ENCODE measurements around the gene PRKAG2. TPM values are rescaled to one million over a fixed set of nuclear protein-coding genes. Genes with fewer than 3 reads are reported as not detected.

PRKAG2 gene
- total RNA-seq, 4 donors from 2014 or later, result 38.8 to 94.4 (median 73.2) TPM

GRCh38 chr7:151852486-151853396 lies 24.2 kb downstream of the PRKAG2 start:
- Histone ChIP-seq H3K27ac (no peak overlapping the region), H3K4me3 (no peak overlapping the region), H3K4me1 (peaks cover 0 to 8% (median 0%) of the 10 kb centered on the region in 4 donors), H3K36me3 (no peaks in the 10 kb centered on the region), H3K27me3 (no peaks in the 10 kb centered on the region), H3K9me3 (no peaks in the 10 kb centered on the region)
- no peak for DNase-seq
- TF ChIP-seq POLR2A (IDR thresholded peaks at IDR 0.05), result no peak
- TF ChIP-seq, protein P1, sequence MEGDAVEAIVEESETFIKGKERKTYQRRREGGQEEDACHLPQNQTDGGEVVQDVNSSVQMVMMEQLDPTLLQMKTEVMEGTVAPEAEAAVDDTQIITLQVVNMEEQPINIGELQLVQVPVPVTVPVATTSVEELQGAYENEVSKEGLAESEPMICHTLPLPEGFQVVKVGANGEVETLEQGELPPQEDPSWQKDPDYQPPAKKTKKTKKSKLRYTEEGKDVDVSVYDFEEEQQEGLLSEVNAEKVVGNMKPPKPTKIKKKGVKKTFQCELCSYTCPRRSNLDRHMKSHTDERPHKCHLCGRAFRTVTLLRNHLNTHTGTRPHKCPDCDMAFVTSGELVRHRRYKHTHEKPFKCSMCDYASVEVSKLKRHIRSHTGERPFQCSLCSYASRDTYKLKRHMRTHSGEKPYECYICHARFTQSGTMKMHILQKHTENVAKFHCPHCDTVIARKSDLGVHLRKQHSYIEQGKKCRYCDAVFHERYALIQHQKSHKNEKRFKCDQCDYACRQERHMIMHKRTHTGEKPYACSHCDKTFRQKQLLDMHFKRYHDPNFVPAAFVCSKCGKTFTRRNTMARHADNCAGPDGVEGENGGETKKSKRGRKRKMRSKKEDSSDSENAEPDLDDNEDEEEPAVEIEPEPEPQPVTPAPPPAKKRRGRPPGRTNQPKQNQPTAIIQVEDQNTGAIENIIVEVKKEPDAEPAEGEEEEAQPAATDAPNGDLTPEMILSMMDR (IDR thresholded peaks at IDR 0.05), result no peak

DNA sequence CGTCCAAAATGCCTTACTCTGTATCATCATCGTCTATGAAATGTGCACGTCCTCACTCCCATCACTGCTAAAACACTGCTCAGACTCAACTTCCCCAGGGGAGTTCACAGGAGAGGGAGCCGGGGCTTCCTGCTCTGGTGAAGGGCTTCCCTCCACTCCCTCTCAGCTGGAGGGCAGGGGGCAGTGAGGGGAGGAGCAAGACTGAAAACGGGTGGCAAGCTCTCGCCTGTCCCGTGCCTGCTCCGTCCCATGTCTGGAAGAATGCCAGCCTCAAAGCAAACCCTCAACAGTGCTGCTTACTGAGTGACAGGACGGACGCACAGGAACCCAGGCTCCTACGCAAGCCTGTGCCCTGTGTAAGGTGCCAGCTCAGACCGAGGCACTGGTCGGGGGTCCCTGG lies 25.1 kb downstream of the PRKAG2 start:
- no peaks in the 10 kb centered on the region for H3K36me3 ChIP-seq
- TF ChIP-seq POLR2A (IDR thresholded peaks at IDR 0.05), result no peak
- TF ChIP-seq, protein P1 (IDR thresholded peaks at IDR 0.05), result no peak
- H3K9me3 ChIP-seq, result no peaks in the 10 kb centered on the region
- DNase-seq, result no peak
- peaks cover 0 to 8% (median 0%) of the 10 kb centered on the region in 4 donors for H3K4me1 ChIP-seq
- peak overlapping the region in 3 of 4 donors; percentile 15 to 43 (median 17) for H3K4me3 ChIP-seq
- H3K27me3 ChIP-seq, result no peaks in the 10 kb centered on the region
- H3K27ac ChIP-seq, result peak overlapping the region in 2 of 4 donors; percentile 13 to 69

DNA sequence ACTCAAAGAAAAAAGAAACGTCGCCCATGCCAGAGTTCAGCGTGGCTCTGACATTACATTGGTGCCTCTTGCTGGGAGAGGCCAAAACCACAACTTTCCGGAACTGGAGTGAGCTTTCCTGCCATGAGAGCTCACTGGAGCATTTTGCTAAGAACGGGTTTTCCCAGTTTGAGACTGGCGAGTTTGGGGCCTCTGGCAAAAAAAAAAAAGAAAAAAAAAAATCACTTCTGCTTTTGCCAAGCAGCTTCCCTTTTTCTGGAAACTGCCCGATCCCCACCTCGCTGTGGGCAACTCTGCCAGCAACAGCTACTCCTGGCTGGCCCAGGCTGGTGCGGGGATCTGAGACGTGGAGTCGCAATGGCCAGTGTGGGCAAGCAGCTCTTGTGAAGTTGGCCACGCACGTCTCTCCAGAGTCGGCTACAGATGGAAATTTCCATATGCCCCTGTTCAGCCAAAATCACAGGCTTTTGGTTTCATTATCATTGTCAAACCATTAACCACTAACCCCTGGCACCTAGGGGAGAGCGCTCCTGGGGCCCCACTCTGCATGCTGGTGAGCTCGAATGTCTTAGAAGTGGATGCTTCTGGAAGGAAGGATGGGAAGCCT lies 25.7 kb downstream of the PRKAG2 start:
- H3K36me3 ChIP-seq, result no peaks in the 10 kb centered on the region
- peak overlapping the region in 3 of 4 donors; percentile 15 to 43 (median 17) for H3K4me3 ChIP-seq
- TF ChIP-seq POLR2A (IDR thresholded peaks at IDR 0.05), result no peak
- TF ChIP-seq, protein P1 (IDR thresholded peaks at IDR 0.05), result no peak
- peak overlapping the region in 2 of 4 donors; percentile 13 to 69 for H3K27ac ChIP-seq
- H3K4me1 ChIP-seq, result peaks cover 0 to 8% (median 0%) of the 10 kb centered on the region in 4 donors
- no peaks in the 10 kb centered on the region for H3K27me3 ChIP-seq
- H3K9me3 ChIP-seq, result no peaks in the 10 kb centered on the region
- peak in 1 of 3 donors; percentile 44 for DNase-seq

DNA sequence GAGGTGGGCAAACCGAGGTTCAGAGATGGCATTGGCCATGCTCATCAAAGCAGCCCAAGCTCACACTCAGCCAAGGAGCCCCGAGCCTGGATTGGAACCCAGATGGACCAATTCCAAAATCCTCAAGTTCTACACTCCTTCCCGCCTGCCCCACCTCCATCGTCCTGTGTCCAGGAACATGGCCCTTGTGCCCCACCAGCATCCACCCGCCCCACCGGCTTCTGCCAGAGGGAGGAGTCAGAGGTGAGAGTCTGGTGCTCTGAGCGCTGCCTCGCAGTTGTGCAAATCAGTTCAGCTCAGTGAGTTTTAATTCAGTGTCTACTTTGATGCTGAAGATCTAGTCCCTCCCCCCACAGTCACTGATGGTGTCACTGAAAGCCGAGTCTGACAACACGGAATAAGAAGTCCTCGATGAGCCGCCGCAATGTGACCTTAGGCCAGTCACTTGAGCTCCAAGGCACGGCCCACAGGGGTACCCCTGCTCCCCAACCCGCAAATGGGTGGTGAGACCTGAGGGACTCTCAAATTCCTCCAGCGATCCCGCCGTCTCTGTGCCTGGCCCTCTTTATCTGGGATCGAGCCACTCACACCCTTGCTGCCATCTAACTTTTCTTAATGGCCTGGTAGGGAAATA lies 26.3 kb downstream of the PRKAG2 start:
- DNase-seq, result no peak
- Histone ChIP-seq H3K4me3 (peak overlapping the region in 1 of 4 donors; percentile 43), H3K27ac (peak overlapping the region in 1 of 4 donors; percentile 69)

DNA sequence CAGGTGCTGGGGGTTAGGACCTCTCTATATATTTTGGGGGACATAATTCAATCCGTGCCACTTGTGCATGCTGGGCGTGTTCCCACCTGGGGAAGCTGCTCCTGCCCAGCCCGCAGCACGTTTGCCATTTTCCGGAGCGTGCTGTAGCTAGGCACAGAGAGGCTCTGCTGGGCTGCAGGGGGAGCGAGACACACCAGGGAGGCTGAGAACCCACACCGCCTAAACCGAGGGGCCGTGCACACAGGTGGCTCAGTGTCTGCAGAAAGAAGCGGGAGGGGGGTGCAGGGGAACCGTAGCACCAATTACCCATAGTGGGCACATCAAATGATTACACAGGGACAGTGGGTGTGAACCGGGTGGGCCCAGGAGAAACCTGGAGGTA lies 27.0 kb downstream of the PRKAG2 start:
- Histone ChIP-seq H3K27ac (no peak overlapping the region), H3K4me3 (no peak overlapping the region), H3K27me3 (no peaks in the 10 kb centered on the region), H3K9me3 (no peaks in the 10 kb centered on the region), H3K4me1 (peaks cover 0 to 8% (median 0%) of the 10 kb centered on the region in 4 donors), H3K36me3 (no peaks in the 10 kb centered on the region)
- TF ChIP-seq, protein P1 (IDR thresholded peaks at IDR 0.05), result no peak
- no peak for TF ChIP-seq POLR2A (IDR thresholded peaks at IDR 0.05)
- DNase-seq, result no peak

More for the DNA sequence above, 26.3 kb downstream of the PRKAG2 start:
- H3K4me1 ChIP-seq, result peaks cover 0 to 8% (median 0%) of the 10 kb centered on the region in 4 donors
- no peaks in the 10 kb centered on the region for H3K27me3 ChIP-seq
- no peaks in the 10 kb centered on the region for H3K36me3 ChIP-seq
- TF ChIP-seq POLR2A (IDR thresholded peaks at IDR 0.05), result no peak
- TF ChIP-seq, protein P1 (IDR thresholded peaks at IDR 0.05), result no peak
- no peaks in the 10 kb centered on the region for H3K9me3 ChIP-seq

Data from Peyer's patch (tissue), 4 donors.